GM23248 (cell line): Measurements from ENCODE around the gene KIF20B.

Experiments used
- EZH2 ChIP-seq: fragments of 200-600 bp; sonication (generic); IDR thresholded peaks from 2 replicates; pipeline ENCODE4 v1.6.1; 2018; ENCODE audit warnings: antibody characterized with exemption, mild to moderate bottlenecking; ENCODE audit not compliant: insufficient read depth, poor library complexity, severe bottlenecking
- EZH2phosphoT487 ChIP-seq: fragments of 200-600 bp; sonication (generic); IDR thresholded peaks from 2 replicates; pipeline ENCODE4 v1.6.1; 2018; ENCODE audit warnings: antibody characterized with exemption, moderate library complexity, mild to moderate bottlenecking, low read depth; ENCODE audit not compliant: insufficient read depth

- TF ChIP-seq EZH2: no peak
- TF ChIP-seq EZH2phosphoT487: no peak
Observed at GRCh38 chr10:89655722-89656121, 45.7 kb upstream of the KIF20B start.
